K562 (cell line): Measurements from ENCODE around the gene CACNG7. TPM values are rescaled to one million over a fixed set of nuclear protein-coding genes. Genes with fewer than 3 reads are reported as not detected.

Experiments used
- CHAMP1 ChIP-seq: fragments of 450-650 bp; IDR thresholded peaks from 2 replicates; pipeline ENCODE4 v1.6.1; 2016; ENCODE audit warnings: mild to moderate bottlenecking
- HOMEZ ChIP-seq: fragments of 250-450 bp; sonication (Bioruptor Pico); IDR thresholded peaks from 2 replicates; pipeline ENCODE4 v1.4.0; 2020; ENCODE audit warnings: mild to moderate bottlenecking, moderate library complexity
- NCOR1 ChIP-seq: fragments of 450-650 bp; IDR thresholded peaks from 2 replicates; pipeline ENCODE4 v1.6.1; 2016; ENCODE audit warnings: mild to moderate bottlenecking, moderate library complexity
- NFYB ChIP-seq: IDR thresholded peaks from 2 replicates; pipeline ENCODE4 v1.6.1; 2011; ENCODE audit warnings: mild to moderate bottlenecking, moderate library complexity; ENCODE audit not compliant: insufficient read length; ENCODE audit errors: extremely low read depth
- SIN3B ChIP-seq: fragments of 450-650 bp; IDR thresholded peaks from 2 replicates; pipeline ENCODE4 v1.6.1; 2017; ENCODE audit warnings: low read depth, mild to moderate bottlenecking, moderate library complexity
- ZNF583 ChIP-seq: fragments of 250-450 bp; sonication (Bioruptor Pico); IDR thresholded peaks from 2 replicates; pipeline ENCODE4 v1.4.0; 2020
- ZNF778 ChIP-seq: fragments of 450-650 bp; formaldehyde crosslinking; IDR thresholded peaks from 2 replicates; pipeline ENCODE4 v1.4.0; 2020; ENCODE audit warnings: mild to moderate bottlenecking, moderate library complexity
- polyA plus RNA-seq, 8 experiments: library from polyadenylated mRNA; depleted of rRNA in 4 of 8; stranded (reverse) in 5 of 8; unstranded in 3 of 8; fragments of >200 nt; fragmentation: Nextera tagmentation in 2 of 8; fragmentation: Illumina TruSeq in 1 of 8; extraction: Ambion mirVana in 2 of 8; extraction: Trizol in 1 of 8; gene quantifications; 2 replicates each; pipeline versions ENCODE4 v1.2.1 to v1.2.3, GENCODE V29; 2011 to 2014; ENCODE audit warnings: inconsistent platforms in 1 of 8, missing spikeins in 1 of 8
- total RNA-seq, 7 experiments: library from RNA; depleted of rRNA in 6 of 7; stranded (reverse); fragments of >200 nt in 6 of 7; fragmentation: Illumina TruSeq in 2 of 7; extraction: Trizol in 2 of 7; gene quantifications; 2 replicates each; pipeline versions ENCODE4 v1.2.1 to v1.2.3, GENCODE V29; 2011 to 2021; ENCODE audit warnings: low replicate concordance in 1 of 7
- TF ChIP-seq, protein P1 (sequence below): sonication (generic); formaldehyde crosslinking; IDR thresholded peaks from 2 replicates; pipeline ENCODE4 v1.8.0; 2022; ENCODE audit warnings: mild to moderate bottlenecking, missing genetic modification reagents
- TF ChIP-seq, protein P2 (sequence below): sonication (generic); formaldehyde crosslinking; IDR thresholded peaks from 2 replicates; pipeline ENCODE4 v1.4.0; 2020; ENCODE audit warnings: mild to moderate bottlenecking, missing genetic modification reagents

The CACNG7 gene
- total and polyA plus RNA-seq, 9 of the 15 experiments (the other 6 are each of a cell fraction or from before 2014, with no cell fraction given) = not detected

GRCh38 chr19:53868892-53869804 lies 39.9 kb upstream of the CACNG7 start (continued):
- TF ChIP-seq ZNF778 (CRISPR knock-in tag) = no peak
- TF ChIP-seq NCOR1 = peak; percentile 84
- no peak; the same call in 1 of the 2 replicates for TF ChIP-seq SIN3B
- TF ChIP-seq, protein P1, sequence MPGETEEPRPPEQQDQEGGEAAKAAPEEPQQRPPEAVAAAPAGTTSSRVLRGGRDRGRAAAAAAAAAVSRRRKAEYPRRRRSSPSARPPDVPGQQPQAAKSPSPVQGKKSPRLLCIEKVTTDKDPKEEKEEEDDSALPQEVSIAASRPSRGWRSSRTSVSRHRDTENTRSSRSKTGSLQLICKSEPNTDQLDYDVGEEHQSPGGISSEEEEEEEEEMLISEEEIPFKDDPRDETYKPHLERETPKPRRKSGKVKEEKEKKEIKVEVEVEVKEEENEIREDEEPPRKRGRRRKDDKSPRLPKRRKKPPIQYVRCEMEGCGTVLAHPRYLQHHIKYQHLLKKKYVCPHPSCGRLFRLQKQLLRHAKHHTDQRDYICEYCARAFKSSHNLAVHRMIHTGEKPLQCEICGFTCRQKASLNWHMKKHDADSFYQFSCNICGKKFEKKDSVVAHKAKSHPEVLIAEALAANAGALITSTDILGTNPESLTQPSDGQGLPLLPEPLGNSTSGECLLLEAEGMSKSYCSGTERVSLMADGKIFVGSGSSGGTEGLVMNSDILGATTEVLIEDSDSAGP (CRISPR knock-in tag) = no peak
- TF ChIP-seq, protein P2, sequence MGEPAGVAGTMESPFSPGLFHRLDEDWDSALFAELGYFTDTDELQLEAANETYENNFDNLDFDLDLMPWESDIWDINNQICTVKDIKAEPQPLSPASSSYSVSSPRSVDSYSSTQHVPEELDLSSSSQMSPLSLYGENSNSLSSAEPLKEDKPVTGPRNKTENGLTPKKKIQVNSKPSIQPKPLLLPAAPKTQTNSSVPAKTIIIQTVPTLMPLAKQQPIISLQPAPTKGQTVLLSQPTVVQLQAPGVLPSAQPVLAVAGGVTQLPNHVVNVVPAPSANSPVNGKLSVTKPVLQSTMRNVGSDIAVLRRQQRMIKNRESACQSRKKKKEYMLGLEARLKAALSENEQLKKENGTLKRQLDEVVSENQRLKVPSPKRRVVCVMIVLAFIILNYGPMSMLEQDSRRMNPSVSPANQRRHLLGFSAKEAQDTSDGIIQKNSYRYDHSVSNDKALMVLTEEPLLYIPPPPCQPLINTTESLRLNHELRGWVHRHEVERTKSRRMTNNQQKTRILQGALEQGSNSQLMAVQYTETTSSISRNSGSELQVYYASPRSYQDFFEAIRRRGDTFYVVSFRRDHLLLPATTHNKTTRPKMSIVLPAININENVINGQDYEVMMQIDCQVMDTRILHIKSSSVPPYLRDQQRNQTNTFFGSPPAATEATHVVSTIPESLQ = no peak
- no peak for TF ChIP-seq NFYB
- TF ChIP-seq ZNF583 (CRISPR knock-in tag) = no peak
- no peak for TF ChIP-seq HOMEZ (CRISPR knock-in tag)
- TF ChIP-seq CHAMP1 = no peak
